Left renal pelvis (tissue), 4 donors: ENCODE measurements around the gene GPC6. TPM values are rescaled to one million over a fixed set of nuclear protein-coding genes. Genes with fewer than 3 reads are reported as not detected.

ENCODE experiments used
- DNase-seq, 4 donors: peaks; one replicate each; pipeline ENCODE4 v3.0.0-alpha.2; 2013; ENCODE audit warnings: low read depth in 4 of 4, low spot score in 3 of 4
- polyA plus RNA-seq, 4 donors: library from polyadenylated mRNA; unstranded; fragments of 120-200 nt; gene quantifications; one replicate each; pipeline ENCODE4 v1.2.1, GENCODE V29; 2013; ENCODE audit not compliant: insufficient read length in 4 of 4

The GPC6 gene
- polyA plus RNA-seq, 4 donors, result 49.8 to 74.4 (median 65.2) TPM

- DNase-seq, result no peak
Observed at GRCh38 chr13:93549326-93550005, 322.9 kb downstream of the GPC6 start.

DNA sequence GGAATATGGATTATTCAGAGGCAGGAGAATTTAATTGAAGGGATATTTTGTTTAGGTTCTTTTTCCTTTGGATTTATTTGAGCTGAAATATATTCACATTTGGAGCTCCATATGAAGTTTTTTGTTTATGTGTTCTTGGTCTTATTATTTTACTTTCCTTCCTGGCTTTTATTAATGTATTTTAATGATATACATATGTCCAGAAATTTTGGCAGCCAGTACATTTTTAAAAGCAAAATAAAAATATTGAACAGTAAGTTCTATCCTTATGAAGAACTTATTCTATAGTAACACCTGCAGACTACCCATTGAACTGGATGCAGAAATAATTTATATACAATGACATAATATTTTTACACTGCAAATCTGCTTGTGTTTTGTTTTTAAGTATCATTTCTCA is 323.6 kb downstream of the GPC6 start:
- DNase-seq, result no peak

DNA sequence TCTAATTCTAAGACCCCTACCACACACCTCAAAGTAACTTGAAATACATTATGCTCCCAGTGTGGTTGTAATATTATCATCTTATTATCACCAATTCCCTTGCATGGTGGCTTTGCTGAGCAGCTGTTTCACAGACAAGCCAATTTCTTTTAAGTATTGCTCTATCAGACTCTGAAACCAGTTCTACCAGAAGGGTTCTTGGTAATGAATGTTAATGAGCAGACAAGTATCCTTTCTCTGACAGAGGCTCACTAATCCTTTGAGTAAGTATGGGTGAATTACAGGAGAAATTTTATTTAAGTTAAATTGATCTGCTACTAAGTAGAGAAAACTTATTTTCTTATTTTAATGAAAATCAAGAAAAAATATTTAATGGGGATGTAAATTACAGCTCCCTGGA is 326.0 kb downstream of the GPC6 start:
- DNase-seq, result no peak

DNA sequence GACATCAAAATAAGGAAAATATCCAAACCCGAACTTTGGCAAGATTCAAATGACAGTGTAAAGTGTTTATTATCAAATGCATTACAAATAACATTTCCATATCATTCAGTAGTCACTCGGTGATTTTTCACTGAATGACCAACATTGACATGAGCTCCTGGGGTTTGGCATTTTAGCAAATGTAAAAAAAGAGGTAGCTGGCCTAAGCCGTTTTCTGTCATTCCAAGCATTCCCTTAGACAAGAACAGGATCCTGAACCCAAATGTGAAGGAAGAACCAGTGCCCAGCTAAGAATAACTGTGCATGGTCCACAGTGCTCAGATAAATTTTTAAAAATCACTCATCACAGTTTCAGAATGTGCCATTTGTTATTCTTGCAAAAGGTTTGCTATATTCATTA is 327.9 kb downstream of the GPC6 start:
- DNase-seq, result no peak

DNA sequence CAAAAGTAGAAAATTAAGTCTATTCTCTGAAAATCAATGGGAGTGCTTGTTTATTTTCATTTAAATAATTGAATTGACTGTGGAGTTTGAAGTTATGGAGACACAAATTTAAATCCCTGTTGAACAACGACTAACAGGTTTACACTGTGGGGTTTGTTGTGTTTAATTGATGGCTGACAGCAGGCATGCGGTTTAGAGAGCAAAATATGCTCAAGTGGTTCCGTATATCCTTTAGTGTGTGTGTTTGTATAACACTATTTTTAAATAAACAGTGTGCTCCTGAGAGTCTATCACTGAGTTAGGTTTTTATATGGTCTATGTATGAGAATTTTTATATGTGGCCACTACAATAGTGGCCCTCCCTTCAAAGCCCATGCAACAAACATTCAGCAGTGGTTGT is 332.0 kb downstream of the GPC6 start:
- DNase-seq, result no peak

- DNase-seq, result no peak
Observed at GRCh38 chr13:93559718-93560117, 333.1 kb downstream of the GPC6 start.

GRCh38 chr13:93561576-93562225 is 335.1 kb downstream of the GPC6 start:
- DNase-seq, result no peak

- DNase-seq, result no peak
Observed at GRCh38 chr13:93562676-93563075, 336.1 kb downstream of the GPC6 start.

GRCh38 chr13:93577105-93577504 is 350.5 kb downstream of the GPC6 start:
- DNase-seq, result no peak

DNA sequence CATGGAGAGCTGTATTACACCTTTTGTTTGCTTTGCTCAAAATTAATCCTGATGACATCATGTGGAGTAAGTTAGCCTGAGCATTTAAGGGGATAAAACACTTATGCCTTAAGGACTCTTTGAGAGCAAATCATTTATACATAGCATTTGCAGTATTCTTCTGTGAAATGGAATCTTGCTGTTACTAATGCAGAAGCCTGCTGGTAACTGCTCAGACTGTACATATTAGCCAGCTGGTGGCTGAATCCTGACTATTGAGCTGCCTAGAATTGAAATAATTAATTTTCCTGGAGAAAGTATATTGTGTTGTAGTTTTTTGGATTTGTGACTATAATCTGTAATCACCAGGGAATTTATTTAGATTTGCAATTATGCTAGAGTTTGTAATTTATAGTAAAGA is 363.2 kb downstream of the GPC6 start:
- no peak for DNase-seq

- DNase-seq, result no peak
Observed at GRCh38 chr13:93603043-93603442, 376.4 kb downstream of the GPC6 start.

DNA sequence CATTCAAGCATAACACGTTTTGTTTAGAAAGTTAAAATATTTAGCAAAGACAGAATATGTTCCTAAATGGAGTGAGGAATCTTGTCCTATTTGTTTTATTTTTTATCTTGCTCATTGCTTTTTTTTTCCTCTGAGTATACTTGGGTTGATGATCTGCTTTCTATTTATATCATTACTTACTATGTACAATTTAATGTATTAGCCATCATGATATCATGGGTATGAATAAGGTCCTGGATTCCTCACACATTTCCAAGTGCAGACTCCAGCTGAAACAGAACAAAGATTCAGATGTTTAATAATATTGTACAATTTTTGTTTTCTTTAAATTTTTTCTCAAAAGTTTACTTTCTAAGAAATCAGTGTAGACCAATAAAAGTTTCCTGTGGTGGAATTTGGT is 388.2 kb downstream of the GPC6 start:
- no peak for DNase-seq

DNA sequence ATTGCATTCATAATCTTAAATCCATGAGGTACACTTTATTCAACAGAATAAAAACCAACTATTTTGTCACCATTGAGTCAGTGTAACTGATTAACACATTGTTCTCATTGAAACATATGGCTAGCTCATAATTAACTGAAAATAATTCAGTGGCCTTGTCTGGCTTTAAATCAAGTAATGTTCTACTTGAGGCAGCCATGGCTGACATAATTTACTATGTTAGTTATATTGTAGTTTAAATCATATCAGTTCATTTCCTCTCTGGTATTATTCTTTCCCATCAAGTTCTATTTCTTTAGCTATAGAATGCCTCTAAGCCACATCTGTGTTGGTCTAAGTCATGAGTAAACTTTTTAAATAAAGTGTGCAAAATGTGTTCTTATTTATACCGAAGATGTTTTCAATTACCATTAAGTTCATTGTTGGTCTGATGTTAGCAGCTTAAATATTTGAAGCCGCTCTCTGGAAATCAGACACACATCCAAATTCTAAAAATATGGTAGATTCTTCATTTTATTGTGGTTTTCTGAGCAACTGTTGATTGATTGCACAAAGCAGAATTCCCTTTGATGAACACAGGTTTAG is 393.7 kb downstream of the GPC6 start:
- DNase-seq, result peak in 1 of 4 donors; percentile 2

DNA sequence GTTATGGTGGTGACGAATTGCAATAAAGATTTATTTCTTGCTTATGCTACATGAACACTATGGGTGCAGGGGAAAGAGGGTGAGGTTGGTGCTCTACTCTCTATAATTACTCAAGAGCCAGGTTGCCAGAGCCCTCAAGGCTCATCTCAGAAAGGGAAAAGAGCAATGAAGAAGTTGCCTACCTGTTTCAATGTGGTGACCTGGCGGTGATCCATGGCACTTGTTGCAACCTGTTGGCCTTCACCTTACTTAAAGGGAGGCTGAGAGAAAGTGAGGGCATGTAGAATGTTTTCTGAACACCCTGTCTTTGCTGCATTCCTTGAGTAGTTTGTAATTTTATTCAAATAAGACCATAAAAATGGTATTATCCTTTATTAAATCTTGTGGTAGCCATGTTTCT is 394.4 kb downstream of the GPC6 start:
- no peak for DNase-seq

DNA sequence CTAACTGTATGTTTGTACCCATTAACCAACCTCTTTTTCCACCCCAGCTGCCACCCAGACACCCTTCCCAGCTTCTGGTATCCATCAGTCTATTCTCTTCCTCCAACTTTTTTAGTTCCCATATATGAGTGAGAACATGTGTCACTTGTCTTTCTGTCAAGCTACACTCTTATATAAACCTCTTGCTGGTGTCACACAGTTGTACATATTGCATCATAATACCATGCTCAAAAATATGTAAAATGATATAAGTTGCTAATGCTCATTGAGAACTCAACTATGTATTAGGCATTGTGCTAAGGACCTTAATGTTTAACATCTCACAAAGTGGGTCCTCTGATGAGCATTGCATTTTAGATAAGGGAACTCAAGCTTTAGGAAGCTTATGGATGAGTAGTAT is 395.4 kb downstream of the GPC6 start:
- no peak for DNase-seq

DNA sequence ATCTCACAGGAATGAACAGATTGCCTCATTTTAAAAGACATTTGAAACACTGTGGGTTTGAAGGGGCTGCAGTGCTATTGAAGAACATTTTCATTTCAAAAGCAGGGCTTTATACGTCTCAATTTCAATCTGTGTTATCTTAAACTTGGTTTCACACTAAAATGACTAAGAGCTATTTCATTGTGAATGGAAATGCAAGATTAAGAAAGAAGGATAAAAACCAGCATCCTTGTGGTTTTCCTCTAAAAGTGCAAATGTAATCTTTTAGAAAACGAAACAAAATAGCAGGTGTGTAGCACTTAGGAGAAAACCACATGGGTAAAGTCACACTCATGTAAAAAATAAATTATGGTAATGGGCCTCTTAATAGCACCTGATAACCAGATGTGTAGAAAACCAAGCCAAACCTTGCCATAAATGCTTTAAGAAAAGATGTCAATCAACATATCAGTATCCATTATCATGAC is 397.7 kb downstream of the GPC6 start:
- DNase-seq, result no peak

GRCh38 chr13:93625536-93625935 is 398.9 kb downstream of the GPC6 start:
- no peak for DNase-seq

DNA sequence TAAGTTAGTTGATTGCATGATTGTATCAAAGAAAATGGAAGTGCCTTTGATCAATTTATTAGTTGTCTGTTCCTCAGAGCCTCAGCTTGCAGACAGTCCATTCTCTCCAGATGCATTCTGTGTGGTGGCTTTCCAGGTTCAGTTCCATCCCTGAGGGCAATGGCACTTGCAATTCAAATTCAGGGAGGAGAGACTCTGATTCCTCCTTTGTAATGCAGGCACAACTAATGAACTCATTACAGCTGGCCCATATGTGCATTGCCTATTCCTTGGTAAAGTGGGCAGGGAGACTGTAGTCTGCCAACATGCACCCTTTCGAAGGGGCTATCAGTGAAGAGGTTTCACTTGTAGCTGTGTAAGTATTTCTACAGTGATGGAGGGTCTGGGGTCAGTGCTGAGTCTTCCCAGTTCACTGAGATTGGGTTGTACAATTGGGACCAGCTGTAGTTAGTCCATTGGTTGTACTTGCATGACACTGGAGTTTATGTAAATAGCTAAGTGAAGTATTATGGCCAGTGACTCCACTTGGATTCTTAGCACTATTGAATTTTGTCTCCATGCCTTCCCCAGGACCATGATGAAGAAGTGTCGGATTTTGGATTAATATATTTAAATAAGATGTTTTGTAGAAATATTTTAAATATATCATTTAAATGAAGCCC is 401.7 kb downstream of the GPC6 start:
- no peak for DNase-seq

- no peak for DNase-seq
Observed at GRCh38 chr13:93635616-93636032, 409.0 kb downstream of the GPC6 start.

DNA sequence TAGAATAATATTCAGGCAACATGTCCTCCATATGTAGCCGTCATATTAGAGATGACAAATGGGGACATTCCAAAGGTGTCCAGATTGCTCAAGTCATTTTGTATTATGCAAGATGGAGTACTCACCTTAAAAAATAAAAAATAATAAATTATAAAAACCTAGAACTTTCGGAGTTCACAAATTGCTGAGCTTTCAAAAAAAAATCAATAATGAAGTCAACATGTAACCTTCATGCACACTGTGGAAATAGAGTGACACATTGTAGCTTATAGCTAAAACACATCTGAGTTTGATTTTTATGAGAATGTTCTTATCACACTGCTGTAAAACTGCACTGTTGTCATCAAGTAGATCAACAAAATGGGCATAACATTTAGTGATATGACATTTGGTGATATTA is 411.2 kb downstream of the GPC6 start:
- no peak for DNase-seq

DNA sequence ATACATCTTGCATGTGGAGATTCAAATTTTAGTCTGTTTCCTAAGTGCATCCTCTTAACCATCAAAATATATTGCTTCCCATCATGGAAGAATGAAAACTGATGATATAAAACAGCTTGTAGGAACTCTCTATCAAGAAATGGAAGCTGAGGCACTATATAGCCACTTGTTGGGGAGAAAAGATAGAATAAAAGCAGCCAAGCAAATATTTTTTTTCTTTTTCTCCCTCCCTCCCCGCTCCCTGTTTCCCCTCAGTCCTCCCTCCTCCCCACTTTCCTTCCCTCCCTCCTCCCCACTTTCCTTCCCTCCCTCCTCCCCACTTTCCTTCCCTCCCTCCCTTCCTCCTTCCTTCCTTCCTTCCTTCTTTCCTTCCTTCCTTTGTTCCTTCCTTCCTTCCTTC is 413.8 kb downstream of the GPC6 start:
- DNase-seq, result no peak

- DNase-seq, result no peak
Observed at GRCh38 chr13:93646245-93646644, 419.6 kb downstream of the GPC6 start.
